H1 (cell line): ENCODE measurements around the gene FASLG. TPM values are rescaled to one million over a fixed set of nuclear protein-coding genes. Genes with fewer than 3 reads are reported as not detected.

ENCODE experiments used
- CTCF ChIA-PET: fragments of 300-600 bp; sonication (Branson Sonifier 250); formaldehyde crosslinking; loops from one replicate; lab custom pipeline; 2021; ENCODE audit not compliant: partially characterized antibody; lab: Charles Lee
- POLR2A ChIA-PET: fragments of 300-600 bp; sonication (Branson Sonifier 250); formaldehyde crosslinking; loops from one replicate; lab custom pipeline; 2021; ENCODE audit warnings: inconsistent platforms; ENCODE audit not compliant: partially characterized antibody; lab: Charles Lee
- DNase-seq, 2 experiments: peaks; one replicate each; pipeline versions ENCODE4 v3.0.0 to v3.0.0-alpha.2; 2010 to 2022; ENCODE audit warnings: low spot score in 2 of 2, low read depth in 1 of 2, mixed read lengths in 1 of 2
- FAIRE-seq: peaks from 2 replicates; lab custom pipeline; 2011; peaks lifted over from hg19 to GRCh38; lab: Jason Lieb, UNC
- H2AFZ ChIP-seq: 2 replicates; pipeline ENCODE4 v1.8.1; 2012; ENCODE audit warnings: low read length, inconsistent platforms
- H2AK5ac ChIP-seq: 2 replicates; pipeline ENCODE4 v1.6.1; 2013; ENCODE audit warnings: low read depth, low read length
- H2BK120ac ChIP-seq: replicated peaks from 2 replicates; pipeline ENCODE3; 2013; ENCODE audit warnings: low read depth, low read length, inconsistent platforms
- H2BK12ac ChIP-seq: 2 replicates; pipeline ENCODE4 v1.6.1; 2013; ENCODE audit warnings: low read depth, low read length
- H2BK15ac ChIP-seq: 2 replicates; pipeline ENCODE4 v1.6.1; 2013; ENCODE audit warnings: low read length
- H2BK20ac ChIP-seq: 2 replicates; pipeline ENCODE4 v1.6.1; 2013; ENCODE audit warnings: low read length
- H2BK5ac ChIP-seq: 2 replicates; pipeline ENCODE4 v1.6.1; 2013; ENCODE audit warnings: low read depth, low read length
- H3K14ac ChIP-seq: 2 replicates; pipeline ENCODE4 v1.6.1; 2013; ENCODE audit warnings: inconsistent platforms; ENCODE audit not compliant: insufficient read length
- H3K18ac ChIP-seq: 2 replicates; pipeline ENCODE4 v1.6.1; 2013; ENCODE audit warnings: low read length; ENCODE audit errors: extremely low read depth
- H3K23ac ChIP-seq: 2 replicates; pipeline ENCODE4 v1.6.1; 2013; ENCODE audit warnings: inconsistent platforms; ENCODE audit not compliant: insufficient read length
- H3K23me2 ChIP-seq: 2 replicates; pipeline ENCODE4 v1.6.1; 2013; ENCODE audit warnings: low read depth, low read length
- H3K27ac ChIP-seq: 2 replicates; pipeline ENCODE4 v1.6.1; 2011; ENCODE audit warnings: low read depth, low read length, inconsistent platforms
- H3K27me3 ChIP-seq, 4 experiments: replicated peaks in 1 of 4; 1 replicate in 1 of 4; 2 replicates in 3 of 4; pipeline versions ENCODE4 v1.6.1 to v1.8.1; 2011 to 2013; ENCODE audit warnings: low read length in 3 of 4, mild to moderate bottlenecking in 3 of 4, inconsistent platforms in 2 of 4, mixed read lengths in 2 of 4, moderate library complexity in 1 of 4; ENCODE audit not compliant: control insufficient read depth in 3 of 4, insufficient read depth in 3 of 4; ENCODE audit errors: extremely low read depth in 1 of 4
- H3K36me3 ChIP-seq, 4 experiments: 2 replicates each; pipeline versions ENCODE4 v1.6.1 to v1.8.1; 2011 to 2013; ENCODE audit warnings: mild to moderate bottlenecking in 4 of 4, low read length in 3 of 4, moderate library complexity in 2 of 4, control low read depth in 1 of 4, inconsistent platforms in 1 of 4; ENCODE audit not compliant: insufficient read depth in 4 of 4, control insufficient read depth in 2 of 4
- H3K4ac ChIP-seq: replicated peaks from 2 replicates; pipeline ENCODE3; 2013; ENCODE audit warnings: low read length, low read depth, mixed read lengths, inconsistent platforms; ENCODE audit not compliant: insufficient read length
- H3K4me1 ChIP-seq, 4 experiments: replicated peaks in 1 of 4; 1 replicate in 1 of 4; 2 replicates in 3 of 4; pipeline versions ENCODE4 v1.6.1 to v1.8.1; 2011 to 2013; ENCODE audit warnings: low read length in 3 of 4, inconsistent platforms in 2 of 4, mixed read lengths in 1 of 4; ENCODE audit not compliant: insufficient read depth in 4 of 4, control insufficient read depth in 3 of 4
- H3K4me2 ChIP-seq, 2 experiments: 2 replicates each; pipeline versions ENCODE4 v1.6.1 to v1.8.1; 2011 to 2013; ENCODE audit warnings: low read depth in 2 of 2, low read length in 2 of 2, control low read depth in 1 of 2, inconsistent platforms in 1 of 2, mild to moderate bottlenecking in 1 of 2; ENCODE audit not compliant: insufficient read depth in 1 of 2
- H3K4me3 ChIP-seq, 4 experiments: fragments of 200-600, 300-600 bp in 1 of 4; sonication (generic), shearing (Covaris generic), sonication (Bioruptor Twin) in 1 of 4; 2 replicates each; pipeline versions ENCODE4 v1.5.1 to v1.8.1; 2011 to 2016; ENCODE audit warnings: low read length in 4 of 4, low read depth in 3 of 4, control low read depth in 2 of 4, inconsistent platforms in 2 of 4, mild to moderate bottlenecking in 2 of 4, mixed read lengths in 1 of 4, moderate library complexity in 1 of 4; ENCODE audit not compliant: insufficient read depth in 2 of 4; ENCODE audit errors: extremely low read depth in 1 of 4
- H3K56ac ChIP-seq: replicated peaks from 2 replicates; pipeline ENCODE3; 2013; ENCODE audit warnings: low read depth, mild to moderate bottlenecking, mixed read lengths, low read length, inconsistent platforms; ENCODE audit not compliant: insufficient read length
- H3K79me1 ChIP-seq: 2 replicates; pipeline ENCODE4 v1.6.1; 2013; ENCODE audit warnings: low read depth, low read length, control low read depth
- H3K79me2 ChIP-seq, 2 experiments: 2 replicates each; pipeline versions ENCODE4 v1.6.1 to v1.8.1; 2012 to 2013; ENCODE audit warnings: low read length in 2 of 2, mild to moderate bottlenecking in 2 of 2, inconsistent platforms in 1 of 2; ENCODE audit not compliant: insufficient read depth in 2 of 2, control insufficient read depth in 1 of 2
- H3K9ac ChIP-seq, 4 experiments: replicated peaks in 1 of 4; 1 replicate in 1 of 4; 2 replicates in 3 of 4; pipeline versions ENCODE4 v1.6.1 to v1.8.1; 2011 to 2013; ENCODE audit warnings: low read depth in 3 of 4, low read length in 3 of 4, control low read depth in 2 of 4, mild to moderate bottlenecking in 2 of 4, moderate library complexity in 2 of 4, inconsistent platforms in 1 of 4; ENCODE audit errors: extremely low read depth in 1 of 4
- H3K9me3 ChIP-seq, 2 experiments: 2 replicates each; pipeline versions ENCODE4 v1.6.1 to v1.8.1; 2012 to 2013; ENCODE audit warnings: mild to moderate bottlenecking in 2 of 2, moderate library complexity in 2 of 2, control low read depth in 1 of 2, inconsistent platforms in 1 of 2, low read depth in 1 of 2, low read length in 1 of 2, mixed read lengths in 1 of 2; ENCODE audit not compliant: insufficient read depth in 2 of 2
- H4K20me1 ChIP-seq, 2 experiments: replicated peaks in 1 of 2; 2 replicates each; pipeline versions ENCODE3 to v1.8.1; 2011 to 2013; ENCODE audit warnings: inconsistent platforms in 2 of 2, low read length in 2 of 2, mild to moderate bottlenecking in 1 of 2; ENCODE audit not compliant: insufficient read depth in 2 of 2, control insufficient read depth in 1 of 2
- H4K5ac ChIP-seq: 2 replicates; pipeline ENCODE4 v1.6.1; 2013; ENCODE audit warnings: low read length, low read depth, mixed read lengths, inconsistent platforms; ENCODE audit not compliant: insufficient read length
- H4K8ac ChIP-seq: 2 replicates; pipeline ENCODE4 v1.8.0; 2013; ENCODE audit warnings: mild to moderate bottlenecking, moderate library complexity, low read length, inconsistent platforms; ENCODE audit not compliant: insufficient read depth; ENCODE audit errors: extremely low read depth
- H4K91ac ChIP-seq: replicated peaks from 2 replicates; pipeline ENCODE3; 2013; ENCODE audit warnings: low read length, mixed read lengths, inconsistent platforms; ENCODE audit not compliant: insufficient read length
- BCL11A ChIP-seq, 2 experiments: IDR thresholded peaks; one replicate each; pipeline ENCODE4 v1.6.1; 2011; ENCODE audit warnings: low read depth in 2 of 2, low read length in 2 of 2, mild to moderate bottlenecking in 2 of 2
- EGR1 ChIP-seq: IDR thresholded peaks from 2 replicates; pipeline ENCODE4 v1.6.1; 2011; ENCODE audit warnings: low read depth, low read length, borderline replicate concordance
- JUN ChIP-seq: IDR thresholded peaks from 2 replicates; pipeline ENCODE4 v1.6.1; 2011; ENCODE audit warnings: low read depth, mild to moderate bottlenecking, improper control_type of control experiment, low read length
- SIRT6 ChIP-seq: IDR thresholded peaks from one replicate; pipeline ENCODE4 v1.7.1; 2012; ENCODE audit warnings: low read length, inconsistent platforms
- WGBS, 2 experiments: shearing (Covaris generic) in 1 of 2; methylation state at CpG; one replicate each; pipeline versions ENCODE4 v1.1.6 to v1.1.7; 2013 to 2015; ENCODE audit warnings: low lambda C conversion rate in 2 of 2, mixed read lengths in 2 of 2, inconsistent platforms in 1 of 2, low coverage in 1 of 2, missing lambda C conversion rate in 1 of 2; ENCODE audit not compliant: insufficient replicate concordance in 2 of 2, insufficient coverage in 1 of 2, insufficient read length in 1 of 2; ENCODE audit errors: extremely low coverage in 1 of 2, missing lambda C conversion rate in 1 of 2; 5-methylcytosine and 5-hydroxymethylcytosine counted together
- polyA plus RNA-seq, 7 experiments: library from polyadenylated mRNA; depleted of rRNA in 3 of 7; stranded (reverse) in 5 of 7; unstranded in 2 of 7; fragments of >200 nt in 5 of 7; fragments of 200-250 nt in 2 of 7; gene quantifications; 1 replicate in 5 of 7; 2 replicates in 1 of 7; 4 replicates in 1 of 7; pipeline versions ENCODE4 v1.2.1 to v1.2.3, GENCODE V29; 2011 to 2013; ENCODE audit warnings: missing spikeins in 2 of 7, mixed read lengths in 2 of 7
- total RNA-seq: library from RNA; stranded (reverse); fragmentation: NEBNext Ultra II Directional; extraction: Animal tissue kit (Norgen Biotek cat#: 25700); gene quantifications from 2 replicates; pipeline ENCODE4 v1.2.1, GENCODE V29; 2021

FASLG gene
- total and polyA plus RNA-seq, 2 of the 8 experiments (the other 6 are each of a cell fraction or from before 2014, with no cell fraction given): not detected

- Histone ChIP-seq H4K91ac (no peak overlapping the region), H3K9ac (no peak overlapping the region), H3K23me2 (no peaks in the 10 kb centered on the region), H2AK5ac (no peak overlapping the region), H3K27me3 (no peaks in the 10 kb centered on the region), H2BK12ac (no peak overlapping the region), H2BK15ac (no peak overlapping the region), H3K9me3 (peaks cover 4 to 8% of the 10 kb centered on the region in 2 experiments; a peak in 1 of 4 replicates), H4K8ac (no peak overlapping the region), H4K5ac (no peak overlapping the region), H3K4me3 (no peak overlapping the region), H3K27ac (no peak overlapping the region), H3K79me1 (no peaks in the 10 kb centered on the region), H2BK20ac (no peak overlapping the region), H3K4me2 (no peak overlapping the region), H3K23ac (no peak overlapping the region), H3K56ac (no peak overlapping the region), H2AFZ (no peak overlapping the region), H2BK120ac (no peak overlapping the region), H3K79me2 (no peaks in the 10 kb centered on the region), H3K4ac (no peak overlapping the region), H4K20me1 (no peaks in the 10 kb centered on the region), H3K18ac (no peak overlapping the region), H3K36me3 (peaks cover 4 to 21% (median 11%) of the 10 kb centered on the region in 4 experiments; a peak in 6 of 8 replicates), H3K14ac (no peak overlapping the region), H3K4me1 (no peaks in the 10 kb centered on the region), H2BK5ac (no peak overlapping the region)
- DNase-seq: no peak
- TF ChIP-seq SIRT6 (no peak), EGR1 (no peak), BCL11A (IDR thresholded peaks at IDR 0.05; ENCODE audit: low read depth in 2 of 2, low read length in 2 of 2) (no peak), JUN (no peak)
- POLR2A ChIA-PET: no interaction called here
- CTCF ChIA-PET: interaction anchor here (3.6 kb wide), 1 partner anchor 114 kb away, joined by 38 read pairs; no protein-coding TSS in a partner anchor
- no peak for FAIRE-seq
- 79% methylated on average over 2 of the region's 2 CpGs; no CpG with 5 or more reads in 1 of the 2 experiments for WGBS, 2 experiments
These were observed 46.4 kb upstream of the FASLG start for GRCh38 chr1:172612478-172612877.
